VCaP (cell line): ENCODE results near the gene SPARC.

ENCODE experiments used
- H3K27ac ChIP-seq: fragments of 450-650 bp; 2 replicates; pipeline ENCODE4 v1.5.1; 2017
- TF ChIP-seq, protein P1 (sequence below): fragments of 450-650 bp; conservative IDR thresholded peaks from 2 replicates; pipeline ENCODE4 v1.5.1; 2017; ENCODE audit warnings: mild to moderate bottlenecking, moderate library complexity

Gene SPARC

DNA sequence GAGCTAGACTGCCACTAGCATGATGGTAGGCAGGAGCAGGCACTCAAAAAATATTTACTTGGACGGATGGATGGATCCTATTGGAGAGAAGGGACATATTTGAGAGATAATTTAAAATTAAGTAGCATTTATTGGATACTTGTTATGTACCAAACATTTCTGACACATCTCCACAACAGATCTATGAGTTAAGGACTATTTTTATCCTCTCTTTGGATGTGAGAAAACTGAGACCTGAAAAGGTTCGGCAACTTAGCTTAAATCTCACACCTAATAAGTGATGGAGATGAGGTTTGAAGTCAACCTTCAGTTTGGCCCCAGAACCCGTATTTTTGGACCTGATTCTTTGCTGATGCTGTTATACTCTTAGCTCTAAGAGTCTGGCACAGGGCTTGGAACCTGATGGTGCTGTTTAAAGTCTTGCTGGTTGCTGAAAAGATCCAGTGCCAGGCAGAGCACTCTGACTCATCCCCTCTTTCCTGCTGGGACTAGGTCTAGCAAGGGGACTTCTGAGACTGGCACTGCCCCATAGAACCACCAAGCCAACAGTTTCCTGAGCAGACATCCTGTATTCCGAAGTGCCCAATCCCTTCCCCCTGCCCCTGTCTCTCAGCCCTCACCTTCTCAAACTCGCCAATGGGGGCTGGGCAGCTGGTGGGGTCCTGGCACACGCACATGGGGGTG is 15.6 kb downstream of the SPARC start:
- TF ChIP-seq, protein P1, sequence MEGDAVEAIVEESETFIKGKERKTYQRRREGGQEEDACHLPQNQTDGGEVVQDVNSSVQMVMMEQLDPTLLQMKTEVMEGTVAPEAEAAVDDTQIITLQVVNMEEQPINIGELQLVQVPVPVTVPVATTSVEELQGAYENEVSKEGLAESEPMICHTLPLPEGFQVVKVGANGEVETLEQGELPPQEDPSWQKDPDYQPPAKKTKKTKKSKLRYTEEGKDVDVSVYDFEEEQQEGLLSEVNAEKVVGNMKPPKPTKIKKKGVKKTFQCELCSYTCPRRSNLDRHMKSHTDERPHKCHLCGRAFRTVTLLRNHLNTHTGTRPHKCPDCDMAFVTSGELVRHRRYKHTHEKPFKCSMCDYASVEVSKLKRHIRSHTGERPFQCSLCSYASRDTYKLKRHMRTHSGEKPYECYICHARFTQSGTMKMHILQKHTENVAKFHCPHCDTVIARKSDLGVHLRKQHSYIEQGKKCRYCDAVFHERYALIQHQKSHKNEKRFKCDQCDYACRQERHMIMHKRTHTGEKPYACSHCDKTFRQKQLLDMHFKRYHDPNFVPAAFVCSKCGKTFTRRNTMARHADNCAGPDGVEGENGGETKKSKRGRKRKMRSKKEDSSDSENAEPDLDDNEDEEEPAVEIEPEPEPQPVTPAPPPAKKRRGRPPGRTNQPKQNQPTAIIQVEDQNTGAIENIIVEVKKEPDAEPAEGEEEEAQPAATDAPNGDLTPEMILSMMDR: no peak
- peak overlapping the region; percentile 47 for H3K27ac ChIP-seq

DNA sequence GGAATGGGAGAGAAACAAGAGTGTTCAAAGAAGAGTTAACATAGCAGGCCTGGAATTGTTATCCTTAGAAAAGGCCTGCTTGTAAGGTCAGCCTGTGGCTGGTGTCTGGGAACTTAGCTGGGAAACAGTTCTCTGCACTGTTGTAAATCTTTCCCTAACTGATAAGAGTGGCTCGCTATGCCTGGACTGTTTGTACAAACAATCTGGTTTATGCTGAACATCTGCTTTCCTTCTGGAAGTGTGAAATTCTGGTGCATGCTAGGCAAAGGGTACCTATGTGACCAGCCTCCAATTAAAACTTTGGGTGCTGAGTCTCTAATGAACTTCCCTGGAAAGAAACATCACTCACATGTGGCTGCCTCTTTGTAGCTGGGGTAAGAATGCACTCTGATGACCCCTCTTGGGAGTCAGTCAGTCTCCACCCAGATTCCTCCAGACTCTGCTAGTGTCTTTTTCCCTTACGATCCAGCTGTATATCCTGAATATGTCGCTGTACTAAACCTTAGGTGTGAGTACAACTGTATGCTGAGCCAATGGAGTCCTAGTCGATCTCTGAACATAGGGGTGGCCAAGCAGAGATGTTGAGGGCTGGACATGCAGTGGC is 16.5 kb downstream of the SPARC start:
- TF ChIP-seq, protein P1: no peak
- H3K27ac ChIP-seq: peak overlapping the region; percentile 47

DNA sequence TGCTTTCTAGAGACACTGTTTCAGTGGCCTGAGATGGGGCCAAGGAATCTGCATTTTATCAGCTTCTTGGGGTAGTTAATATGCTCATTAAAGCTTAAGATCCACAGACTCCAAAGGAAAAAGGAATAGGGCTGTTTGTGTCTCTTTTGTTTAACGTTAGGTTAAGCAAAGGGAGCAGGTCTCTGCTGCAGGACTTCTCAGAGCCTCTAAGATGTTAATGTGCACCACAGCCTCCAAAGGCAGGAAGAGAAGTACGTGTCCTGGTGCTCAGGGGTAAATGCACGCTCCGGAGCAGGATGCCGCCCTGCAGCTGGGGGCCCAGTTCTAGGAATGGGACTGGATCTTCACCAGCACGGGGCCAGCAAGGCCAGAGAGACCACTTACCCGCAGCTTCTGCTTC is 19.6 kb downstream of the SPARC start:
- TF ChIP-seq, protein P1: no peak
- H3K27ac ChIP-seq: no peak overlapping the region

DNA sequence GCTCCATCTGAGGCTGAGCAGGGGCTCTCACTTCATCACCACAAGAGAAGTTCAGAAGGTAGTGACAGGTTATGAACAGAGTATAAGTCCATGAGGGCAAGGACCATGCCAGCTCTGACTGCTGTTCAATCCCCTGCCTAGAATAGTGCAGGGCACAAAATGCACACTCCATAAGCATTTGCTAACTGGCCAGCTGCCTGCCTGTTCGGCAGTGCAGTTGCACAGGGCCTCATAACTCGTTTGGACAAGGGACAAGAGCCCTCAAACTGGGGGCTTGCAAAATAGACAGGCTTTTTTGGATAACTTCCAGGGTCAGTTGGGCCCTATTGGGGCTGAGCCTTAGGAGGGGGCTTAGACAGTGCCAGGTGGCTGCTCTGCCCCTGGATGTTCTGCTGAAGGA is 21.1 kb downstream of the SPARC start:
- TF ChIP-seq, protein P1: no peak

DNA sequence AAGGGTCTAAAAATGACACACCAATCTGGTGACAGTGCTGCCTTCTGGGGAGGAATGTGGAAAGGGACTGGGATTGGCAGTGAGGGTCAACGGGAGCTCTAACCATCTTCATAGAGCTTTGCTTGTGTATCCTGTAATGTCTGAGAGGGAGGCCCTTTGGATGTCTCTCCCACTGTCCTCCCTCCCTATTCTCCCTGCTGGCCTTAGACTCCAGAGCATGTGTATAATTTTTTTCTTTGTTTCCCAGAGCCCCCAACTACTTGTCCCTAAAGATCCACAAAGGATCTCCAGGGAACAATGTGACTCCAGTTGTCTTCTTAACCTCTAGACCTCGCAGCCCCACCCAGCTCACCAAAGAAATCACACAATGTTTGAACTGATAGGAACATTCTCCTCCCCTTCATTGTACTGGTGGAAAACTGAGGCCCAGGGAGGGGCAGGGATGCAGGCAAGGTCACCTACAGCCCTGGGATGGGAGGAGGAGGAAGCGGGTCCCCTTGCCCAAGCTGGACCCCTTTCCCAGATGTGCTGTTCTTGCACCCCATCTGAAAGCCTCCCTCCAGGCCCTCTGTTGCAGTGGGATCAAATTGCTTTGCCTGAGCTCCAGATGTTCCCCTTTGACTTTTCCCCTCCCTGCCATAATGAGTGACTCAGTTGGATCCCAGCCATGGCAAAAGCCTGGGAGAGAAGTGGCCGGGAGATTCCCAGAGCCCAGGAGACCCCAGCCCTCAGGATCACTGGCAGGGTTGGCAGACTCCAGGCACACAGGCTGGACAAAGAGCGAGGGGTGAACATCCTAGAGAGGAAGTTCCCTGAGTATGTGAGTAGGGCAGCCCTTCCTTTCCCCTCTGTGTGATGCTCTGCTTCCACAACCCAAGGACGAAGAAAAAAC is 21.8 kb downstream of the SPARC start:
- peak overlapping the region; percentile 90 for H3K27ac ChIP-seq
- TF ChIP-seq, protein P1: no peak

More for the DNA sequence above, 21.1 kb downstream of the SPARC start:
- peak overlapping the region; percentile 90; the same call in 1 of the 2 replicates for H3K27ac ChIP-seq

DNA sequence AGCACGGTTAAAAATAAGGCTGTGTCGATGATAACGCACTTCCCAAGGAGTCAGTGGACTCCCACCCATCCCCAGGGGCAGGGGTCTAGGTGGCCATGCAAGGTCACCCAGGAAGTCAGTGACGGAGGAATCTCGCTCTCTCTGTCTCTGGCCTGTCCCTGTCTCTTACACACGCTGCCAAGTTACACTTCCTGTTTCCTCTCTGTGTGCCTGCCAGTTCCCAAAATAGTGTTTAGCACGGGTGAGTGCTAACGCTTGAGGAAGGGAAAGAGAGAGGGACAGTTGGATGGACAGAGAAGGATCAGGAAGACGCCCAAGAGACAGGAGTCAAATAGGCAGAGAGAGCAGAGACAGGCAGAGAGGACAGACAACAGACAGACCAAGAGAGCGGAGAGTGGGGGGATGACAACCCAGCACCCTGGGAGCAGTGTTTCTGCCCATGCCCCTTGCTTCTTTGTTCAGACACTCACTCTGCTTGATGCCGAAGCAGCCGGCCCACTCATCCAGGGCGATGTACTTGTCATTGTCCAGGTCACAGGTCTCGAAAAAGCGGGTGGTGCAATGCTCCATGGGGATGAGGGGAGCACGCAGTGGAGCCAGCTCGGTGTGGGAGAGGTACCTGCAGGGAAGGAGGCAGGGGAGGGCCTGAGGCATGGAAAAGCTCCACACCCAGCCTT is 23.0 kb downstream of the SPARC start:
- TF ChIP-seq, protein P1: no peak
- peak overlapping the region; percentile 90 for H3K27ac ChIP-seq
